ENCODE measurements around the gene FAM114A1. TPM values are rescaled to one million over a fixed set of nuclear protein-coding genes. Genes with fewer than 3 reads are reported as not detected.

Gene FAM114A1
- total and polyA plus RNA-seq, 2 of the 4 experiments (the other 2 are of a cell fraction) = 135 to 649 TPM

DNA sequence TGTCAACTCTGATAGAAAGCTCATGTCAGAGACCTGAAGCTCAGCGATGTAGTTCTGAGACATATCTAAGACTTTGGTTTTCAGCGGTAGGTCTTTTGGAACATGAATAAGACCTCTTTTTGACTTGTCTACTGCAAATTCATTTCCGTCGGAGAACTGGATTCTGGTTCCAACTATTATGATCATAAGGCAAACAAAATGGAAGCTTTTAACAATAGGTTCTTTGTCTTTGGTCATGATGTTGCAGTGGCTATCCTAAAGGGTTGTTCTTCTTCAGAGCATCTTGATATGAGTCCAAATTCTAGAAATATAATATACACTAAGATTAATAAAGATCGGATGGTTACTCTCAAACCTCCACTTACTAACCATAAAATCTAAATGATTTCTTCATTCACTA lies 38.4 kb upstream of the FAM114A1 start:
- Histone ChIP-seq H2BK120ac (ENCODE audit: low read depth, low read length) (no peak overlapping the region), H2BK15ac (ENCODE audit: low read depth, low read length) (no peak overlapping the region), H3K36me3 (ENCODE audit: control insufficient read depth, insufficient read depth, low read length) (no peaks in the 10 kb centered on the region), H3K56ac (ENCODE audit: extremely low read depth, insufficient read depth, low read length) (no peak overlapping the region), H3K4me3 (ENCODE audit: insufficient read depth, low read depth, low read length) (no peak overlapping the region), H3K4ac (ENCODE audit: low read depth, low read length) (no peak overlapping the region), H2BK20ac (ENCODE audit: low read depth, low read length) (no peak overlapping the region), H4K91ac (ENCODE audit: insufficient read depth, low read depth, low read length) (no peak overlapping the region), H3K18ac (ENCODE audit: low read depth, low read length) (no peak overlapping the region; the same call in 1 of the 2 replicates), H4K5ac (ENCODE audit: low read depth, low read length) (no peak overlapping the region), H2BK5ac (ENCODE audit: low read depth, low read length, poor library complexity, severe bottlenecking) (no peak overlapping the region), H2AFZ (replicated peaks; ENCODE audit: low read length, poor library complexity) (no peak overlapping the region), H4K20me1 (ENCODE audit: insufficient read depth, low read length) (no peaks in the 10 kb centered on the region), H2AK5ac (ENCODE audit: low read depth, low read length) (no peak overlapping the region), H3K4me1 (ENCODE audit: control insufficient read depth, insufficient read depth, low read length) (peaks cover 14% of the 10 kb centered on the region; the same call in 1 of the 2 replicates), H3K23ac (ENCODE audit: low read depth, low read length) (no peak overlapping the region), H4K8ac (ENCODE audit: low read depth in 2 of 2, low read length in 2 of 2) (no peak overlapping the region), H3K9me3 (ENCODE audit: control insufficient read depth, insufficient read depth, low read length) (peaks cover 4% of the 10 kb centered on the region; the same call in 1 of the 2 replicates), H3K79me1 (ENCODE audit: low read depth in 1 of 2, low read length in 2 of 2) (peaks cover 0 to 7% of the 10 kb centered on the region in 2 experiments; a peak in 1 of 4 replicates), H3K4me2 (ENCODE audit: low read depth, low read length) (no peak overlapping the region), H3K27me3 (ENCODE audit: control insufficient read depth, insufficient read depth, low read length) (no peaks in the 10 kb centered on the region), H3K9ac (ENCODE audit: low read depth, low read length) (no peak overlapping the region), H3K9me1 (ENCODE audit: insufficient read depth, low read length) (peaks cover 9% of the 10 kb centered on the region), H2AK9ac (replicated peaks; ENCODE audit: low read depth, low read length, poor library complexity) (no peak overlapping the region), H3K27ac (ENCODE audit: insufficient read depth, low read length) (no peak overlapping the region), H3K14ac (replicated peaks; ENCODE audit: low read depth, low read length) (no peak overlapping the region)
- in situ Hi-C loops (cut with MboI; ENCODE audit: low sequenced_read_pairs) (no loop called here), intact Hi-C loops (cut with micrococcal nuclease) (no loop called here), dilution Hi-C loops (cut with HindIII; ENCODE audit: low sequenced_read_pairs, unreplicated experiment) (no loop called here)
- ChIA-PET CTCF (interaction anchor here (0.5 kb wide), 1 partner anchor 944 kb away, joined by 3 read pairs; no protein-coding TSS in a partner anchor), POLR2A (ENCODE audit: unreplicated experiment) (no interaction called here)
- no TSS peak for BruUV-seq (replicated peaks)
- DNase-seq (no peak), ATAC-seq (ENCODE audit: low read depth) (no peak)
- WGBS, 2 experiments (ENCODE audit: extremely low coverage in 2 of 2, insufficient read length in 1 of 2) = no CpG with 5 or more reads among the region's 5 CpGs
- TF ChIP-seq MAZ (IDR thresholded peaks at IDR 0.05; ENCODE audit: borderline replicate concordance, low read depth, low read length) = no peak
- TF ChIP-seq ELK1 (IDR thresholded peaks at IDR 0.05; ENCODE audit: borderline replicate concordance, low read depth, low read length) = no peak
- no peak for TF ChIP-seq NFE2L2 (IDR thresholded peaks at IDR 0.05; ENCODE audit: low read depth, low read length)
- no peak for TF ChIP-seq POLR2A (IDR thresholded peaks at IDR 0.05; ENCODE audit: low read depth, low read length)
- no peak for TF ChIP-seq USF2 (IDR thresholded peaks at IDR 0.05; ENCODE audit: low read depth, low read length)
- TF ChIP-seq SMC3 (IDR thresholded peaks at IDR 0.05; ENCODE audit: low read depth, low read length) = no peak
- no peak for TF ChIP-seq MXI1 (IDR thresholded peaks at IDR 0.05; ENCODE audit: borderline replicate concordance, low read depth, low read length)
- TF ChIP-seq CHD1 (IDR thresholded peaks at IDR 0.05; ENCODE audit: low read depth, low read length) = no peak
- TF ChIP-seq RCOR1 (IDR thresholded peaks at IDR 0.05; ENCODE audit: insufficient replicate concordance, low read length) = no peak
- TF ChIP-seq, protein P1, sequence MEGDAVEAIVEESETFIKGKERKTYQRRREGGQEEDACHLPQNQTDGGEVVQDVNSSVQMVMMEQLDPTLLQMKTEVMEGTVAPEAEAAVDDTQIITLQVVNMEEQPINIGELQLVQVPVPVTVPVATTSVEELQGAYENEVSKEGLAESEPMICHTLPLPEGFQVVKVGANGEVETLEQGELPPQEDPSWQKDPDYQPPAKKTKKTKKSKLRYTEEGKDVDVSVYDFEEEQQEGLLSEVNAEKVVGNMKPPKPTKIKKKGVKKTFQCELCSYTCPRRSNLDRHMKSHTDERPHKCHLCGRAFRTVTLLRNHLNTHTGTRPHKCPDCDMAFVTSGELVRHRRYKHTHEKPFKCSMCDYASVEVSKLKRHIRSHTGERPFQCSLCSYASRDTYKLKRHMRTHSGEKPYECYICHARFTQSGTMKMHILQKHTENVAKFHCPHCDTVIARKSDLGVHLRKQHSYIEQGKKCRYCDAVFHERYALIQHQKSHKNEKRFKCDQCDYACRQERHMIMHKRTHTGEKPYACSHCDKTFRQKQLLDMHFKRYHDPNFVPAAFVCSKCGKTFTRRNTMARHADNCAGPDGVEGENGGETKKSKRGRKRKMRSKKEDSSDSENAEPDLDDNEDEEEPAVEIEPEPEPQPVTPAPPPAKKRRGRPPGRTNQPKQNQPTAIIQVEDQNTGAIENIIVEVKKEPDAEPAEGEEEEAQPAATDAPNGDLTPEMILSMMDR (conservative IDR thresholded peaks at IDR 0.05; ENCODE audit: low read depth, low read length) = no peak
- TF ChIP-seq CEBPB (IDR thresholded peaks at IDR 0.05; ENCODE audit: low read depth, low read length) = no peak
- no peak for TF ChIP-seq RFX5 (IDR thresholded peaks at IDR 0.05; ENCODE audit: low read depth, low read length)
- no peak for TF ChIP-seq FOS (IDR thresholded peaks at IDR 0.05; ENCODE audit: low read depth, low read length)
- no peak for TF ChIP-seq RAD21 (IDR thresholded peaks at IDR 0.05; ENCODE audit: low read length)
- no peak for TF ChIP-seq MAFK (IDR thresholded peaks at IDR 0.05; ENCODE audit: low read depth, low read length)
